Panc1 (cell line): ENCODE results near the gene ADAM10. TPM values are rescaled to one million over a fixed set of nuclear protein-coding genes. Genes with fewer than 3 reads are reported as not detected.

Experiments
- ATAC-seq: fragments of 200-7000 bp; cut with Tn5 transposase; 2 replicates; pipeline ENCODE4 v1.9.1; 2020; ENCODE audit warnings: mild to moderate bottlenecking, moderate library complexity
- BruUV-seq: library from RNA; stranded (reverse); fragments of 400-500 nt; replicated peaks from 2 replicates; lab custom pipeline; 2021; lab: Mats Ljungman, UMichigan
- CTCF ChIA-PET: fragments of 300-600 bp; sonication (Branson Sonifier 250); formaldehyde crosslinking; loops from one replicate; lab custom pipeline; 2022; ENCODE audit warnings: antibody characterized with exemption; lab: Charles Lee
- POLR2A ChIA-PET: fragments of 300-600 bp; sonication (Branson Sonifier 250); formaldehyde crosslinking; loops from one replicate; lab custom pipeline; 2022; ENCODE audit warnings: antibody characterized with exemption; lab: Charles Lee
- DNase-seq: peaks from one replicate; pipeline ENCODE4 v3.0.0-alpha.2; 2010; ENCODE audit warnings: low read depth, low spot score
- H3K27ac ChIP-seq: 2 replicates; pipeline ENCODE4 v1.5.1; 2011; ENCODE audit warnings: mild to moderate bottlenecking, low read length, inconsistent platforms
- H3K27me3 ChIP-seq: fragments of 200-500 bp; sonication (Bioruptor generic); 2 replicates; pipeline ENCODE4 v1.6.0; 2014; ENCODE audit warnings: low read length, inconsistent platforms; ENCODE audit not compliant: control insufficient read depth, insufficient read depth
- H3K36me3 ChIP-seq: fragments of 200-500 bp; sonication (Bioruptor generic); 2 replicates; pipeline ENCODE4 v1.5.1; 2014; ENCODE audit warnings: inconsistent platforms, mild to moderate bottlenecking, low read length, moderate library complexity; ENCODE audit not compliant: control insufficient read depth, insufficient read depth
- H3K4me1 ChIP-seq: 2 replicates; pipeline ENCODE4 v1.5.1; 2011; ENCODE audit warnings: inconsistent platforms, mild to moderate bottlenecking, low read length, moderate library complexity; ENCODE audit not compliant: control insufficient read depth, insufficient read depth
- H3K4me3 ChIP-seq, 2 experiments: 2 replicates each; pipeline ENCODE4 v1.5.1; 2011 to 2012; ENCODE audit warnings: low read depth in 2 of 2, low read length in 2 of 2, mild to moderate bottlenecking in 2 of 2, inconsistent platforms in 1 of 2, moderate library complexity in 1 of 2
- H3K9me3 ChIP-seq: fragments of 200-500 bp; sonication (Bioruptor generic); 2 replicates; pipeline ENCODE4 v1.5.1; 2014; ENCODE audit warnings: low read depth, mild to moderate bottlenecking, inconsistent platforms, low read length, moderate library complexity; ENCODE audit not compliant: control insufficient read depth, insufficient read depth
- POLR2AphosphoS5 ChIP-seq: IDR thresholded peaks from 2 replicates; pipeline ENCODE4 v1.6.1; 2012; ENCODE audit warnings: mild to moderate bottlenecking, low read depth, low read length, moderate library complexity
- SIN3A ChIP-seq: IDR thresholded peaks from 2 replicates; pipeline ENCODE4 v1.6.1; 2012; ENCODE audit warnings: low read depth, mild to moderate bottlenecking, low read length, moderate library complexity, borderline replicate concordance; ENCODE audit not compliant: insufficient read depth
- TCF7L2 ChIP-seq: IDR thresholded peaks from 2 replicates; pipeline ENCODE4 v1.6.1; 2011; ENCODE audit warnings: mild to moderate bottlenecking, low read depth, low read length, inconsistent platforms
- in situ Hi-C: cut with HindIII; loops from 2 replicates; pipeline ENCODE4 v1.10.0; 2016; ENCODE audit warnings: low sequenced_read_pairs, low pct_unique_long_range_greater_than_20kb
- intact Hi-C: fragments of 100-400 bp; cut with micrococcal nuclease; formaldehyde crosslinking; loops from one replicate; pipeline ENCODE4 v1.10.0; 2022; ENCODE audit not compliant: unreplicated experiment
- total RNA-seq: library from RNA; stranded (reverse); gene quantifications from one replicate; pipeline ENCODE4 v1.2.1, GENCODE V29; 2021; ENCODE audit not compliant: unreplicated experiment
- TF ChIP-seq, protein P1 (sequence below), 2 experiments: IDR thresholded peaks; 2 replicates each; pipeline ENCODE4 v1.6.1; 2011 to 2012; ENCODE audit warnings: low read depth in 2 of 2, control low read depth in 1 of 2, low read length in 1 of 2, mild to moderate bottlenecking in 1 of 2, moderate library complexity in 1 of 2; ENCODE audit not compliant: insufficient read depth in 1 of 2
- TF ChIP-seq, protein P2 (sequence below): fragments of 450-650 bp; IDR thresholded peaks from 2 replicates; pipeline ENCODE4 v1.5.1; 2017; ENCODE audit warnings: mild to moderate bottlenecking

Gene ADAM10
- total RNA-seq, 1 experiment from 2014 or later = 176 TPM

DNA sequence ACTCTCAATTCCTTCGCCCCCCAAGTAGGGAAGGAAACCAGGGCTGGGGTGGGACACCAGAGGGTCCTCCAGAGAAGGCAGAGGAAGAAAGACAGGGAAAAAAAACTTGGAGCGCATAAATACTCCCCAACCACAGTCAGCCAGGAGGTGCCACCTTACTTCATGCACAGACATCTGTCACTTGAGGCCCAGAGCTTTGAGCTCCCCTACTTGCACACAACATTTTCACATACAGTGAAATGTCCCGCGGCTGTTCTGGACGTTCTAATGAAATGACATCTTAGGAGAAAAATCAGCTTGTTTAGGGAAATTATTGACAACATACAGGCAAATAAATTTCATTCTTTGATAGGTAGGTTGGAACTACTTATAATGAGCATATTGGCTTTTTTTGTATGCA, 204.8 kb downstream of the ADAM10 start:
- no peaks in the 10 kb centered on the region for H3K9me3 ChIP-seq
- intact Hi-C loops = no loop called here
- H3K4me3 ChIP-seq = no peak overlapping the region
- no TSS peak for BruUV-seq
- POLR2A ChIA-PET = interaction anchor here (0.7 kb wide), 1 partner anchor 59 kb away, joined by 3 read pairs; no protein-coding TSS in a partner anchor
- H3K36me3 ChIP-seq = no peaks in the 10 kb centered on the region
- no peak for ATAC-seq
- H3K27me3 ChIP-seq = no peaks in the 10 kb centered on the region; the same call in 1 of the 2 replicates
- in situ Hi-C loops = no loop called here
- no peak for DNase-seq
- H3K4me1 ChIP-seq = peaks cover 5% of the 10 kb centered on the region; the same call in 1 of the 2 replicates
- CTCF ChIA-PET = no interaction called here
- no peak overlapping the region for H3K27ac ChIP-seq
- TF ChIP-seq POLR2AphosphoS5 (no peak), SIN3A (no peak)
- TF ChIP-seq, protein P1, sequence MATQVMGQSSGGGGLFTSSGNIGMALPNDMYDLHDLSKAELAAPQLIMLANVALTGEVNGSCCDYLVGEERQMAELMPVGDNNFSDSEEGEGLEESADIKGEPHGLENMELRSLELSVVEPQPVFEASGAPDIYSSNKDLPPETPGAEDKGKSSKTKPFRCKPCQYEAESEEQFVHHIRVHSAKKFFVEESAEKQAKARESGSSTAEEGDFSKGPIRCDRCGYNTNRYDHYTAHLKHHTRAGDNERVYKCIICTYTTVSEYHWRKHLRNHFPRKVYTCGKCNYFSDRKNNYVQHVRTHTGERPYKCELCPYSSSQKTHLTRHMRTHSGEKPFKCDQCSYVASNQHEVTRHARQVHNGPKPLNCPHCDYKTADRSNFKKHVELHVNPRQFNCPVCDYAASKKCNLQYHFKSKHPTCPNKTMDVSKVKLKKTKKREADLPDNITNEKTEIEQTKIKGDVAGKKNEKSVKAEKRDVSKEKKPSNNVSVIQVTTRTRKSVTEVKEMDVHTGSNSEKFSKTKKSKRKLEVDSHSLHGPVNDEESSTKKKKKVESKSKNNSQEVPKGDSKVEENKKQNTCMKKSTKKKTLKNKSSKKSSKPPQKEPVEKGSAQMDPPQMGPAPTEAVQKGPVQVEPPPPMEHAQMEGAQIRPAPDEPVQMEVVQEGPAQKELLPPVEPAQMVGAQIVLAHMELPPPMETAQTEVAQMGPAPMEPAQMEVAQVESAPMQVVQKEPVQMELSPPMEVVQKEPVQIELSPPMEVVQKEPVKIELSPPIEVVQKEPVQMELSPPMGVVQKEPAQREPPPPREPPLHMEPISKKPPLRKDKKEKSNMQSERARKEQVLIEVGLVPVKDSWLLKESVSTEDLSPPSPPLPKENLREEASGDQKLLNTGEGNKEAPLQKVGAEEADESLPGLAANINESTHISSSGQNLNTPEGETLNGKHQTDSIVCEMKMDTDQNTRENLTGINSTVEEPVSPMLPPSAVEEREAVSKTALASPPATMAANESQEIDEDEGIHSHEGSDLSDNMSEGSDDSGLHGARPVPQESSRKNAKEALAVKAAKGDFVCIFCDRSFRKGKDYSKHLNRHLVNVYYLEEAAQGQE (IDR thresholded peaks at IDR 0.05; ENCODE audit: insufficient read depth in 1 of 2, low read depth in 2 of 2, low read length in 1 of 2) = no peak

DNA sequence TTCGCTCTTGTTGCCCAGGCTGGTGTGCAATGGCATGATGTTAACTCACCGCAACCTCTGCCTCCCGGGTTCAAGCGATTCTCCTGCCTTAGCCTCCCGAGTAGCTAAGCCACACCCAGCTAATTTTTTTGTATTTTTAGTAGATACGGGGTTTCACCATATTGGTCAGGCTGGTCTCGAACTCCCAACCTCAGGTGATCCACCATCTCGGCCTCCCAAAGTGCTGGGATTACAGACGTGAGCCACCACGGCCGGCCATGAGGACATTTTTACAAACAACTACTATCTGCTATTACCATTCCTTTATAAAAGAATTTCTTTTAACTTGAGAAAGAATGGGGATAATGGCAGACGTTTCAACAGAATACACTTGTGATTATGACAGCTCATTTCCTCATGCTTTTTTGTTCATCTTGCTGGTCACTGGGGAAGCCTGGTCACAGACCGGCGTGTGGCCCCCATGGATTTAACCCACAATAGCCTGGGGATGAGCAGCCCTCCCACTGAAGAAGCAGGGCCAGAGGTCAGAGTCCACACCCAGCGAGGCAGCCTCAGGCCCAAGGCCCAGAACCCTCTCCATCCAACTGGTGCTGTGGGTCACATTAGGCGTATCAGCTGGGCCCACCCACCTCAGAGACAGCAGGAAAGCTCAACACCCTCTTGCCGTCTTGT, 205.7 kb downstream of the ADAM10 start:
- BruUV-seq = no TSS peak
- in situ Hi-C loops = no loop called here
- H3K4me1 ChIP-seq = peaks cover 5% of the 10 kb centered on the region; the same call in 1 of the 2 replicates
- ChIA-PET CTCF (no interaction called here), POLR2A (no interaction called here)
- ATAC-seq (no peak), DNase-seq (no peak)
- no peaks in the 10 kb centered on the region for H3K36me3 ChIP-seq
- intact Hi-C loops = no loop called here
- no peak overlapping the region for H3K27ac ChIP-seq
- H3K27me3 ChIP-seq = no peaks in the 10 kb centered on the region; the same call in 1 of the 2 replicates
- no peak overlapping the region for H3K4me3 ChIP-seq
- no peaks in the 10 kb centered on the region for H3K9me3 ChIP-seq
- no peak for TF ChIP-seq POLR2AphosphoS5
- TF ChIP-seq, protein P1 (IDR thresholded peaks at IDR 0.05; ENCODE audit: insufficient read depth in 1 of 2, low read depth in 2 of 2, low read length in 1 of 2) = no peak
- TF ChIP-seq, protein P2, sequence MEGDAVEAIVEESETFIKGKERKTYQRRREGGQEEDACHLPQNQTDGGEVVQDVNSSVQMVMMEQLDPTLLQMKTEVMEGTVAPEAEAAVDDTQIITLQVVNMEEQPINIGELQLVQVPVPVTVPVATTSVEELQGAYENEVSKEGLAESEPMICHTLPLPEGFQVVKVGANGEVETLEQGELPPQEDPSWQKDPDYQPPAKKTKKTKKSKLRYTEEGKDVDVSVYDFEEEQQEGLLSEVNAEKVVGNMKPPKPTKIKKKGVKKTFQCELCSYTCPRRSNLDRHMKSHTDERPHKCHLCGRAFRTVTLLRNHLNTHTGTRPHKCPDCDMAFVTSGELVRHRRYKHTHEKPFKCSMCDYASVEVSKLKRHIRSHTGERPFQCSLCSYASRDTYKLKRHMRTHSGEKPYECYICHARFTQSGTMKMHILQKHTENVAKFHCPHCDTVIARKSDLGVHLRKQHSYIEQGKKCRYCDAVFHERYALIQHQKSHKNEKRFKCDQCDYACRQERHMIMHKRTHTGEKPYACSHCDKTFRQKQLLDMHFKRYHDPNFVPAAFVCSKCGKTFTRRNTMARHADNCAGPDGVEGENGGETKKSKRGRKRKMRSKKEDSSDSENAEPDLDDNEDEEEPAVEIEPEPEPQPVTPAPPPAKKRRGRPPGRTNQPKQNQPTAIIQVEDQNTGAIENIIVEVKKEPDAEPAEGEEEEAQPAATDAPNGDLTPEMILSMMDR = no peak
- TF ChIP-seq SIN3A = no peak
- TF ChIP-seq TCF7L2 = no peak
